ENCODE data around the gene LIF.
"Not testable (repeated sequence)": the region's sequence is repeated elsewhere in the genome, so short reads cannot be mapped to it uniquely, and the experiment has no call there.

The LIF gene

DNA sequence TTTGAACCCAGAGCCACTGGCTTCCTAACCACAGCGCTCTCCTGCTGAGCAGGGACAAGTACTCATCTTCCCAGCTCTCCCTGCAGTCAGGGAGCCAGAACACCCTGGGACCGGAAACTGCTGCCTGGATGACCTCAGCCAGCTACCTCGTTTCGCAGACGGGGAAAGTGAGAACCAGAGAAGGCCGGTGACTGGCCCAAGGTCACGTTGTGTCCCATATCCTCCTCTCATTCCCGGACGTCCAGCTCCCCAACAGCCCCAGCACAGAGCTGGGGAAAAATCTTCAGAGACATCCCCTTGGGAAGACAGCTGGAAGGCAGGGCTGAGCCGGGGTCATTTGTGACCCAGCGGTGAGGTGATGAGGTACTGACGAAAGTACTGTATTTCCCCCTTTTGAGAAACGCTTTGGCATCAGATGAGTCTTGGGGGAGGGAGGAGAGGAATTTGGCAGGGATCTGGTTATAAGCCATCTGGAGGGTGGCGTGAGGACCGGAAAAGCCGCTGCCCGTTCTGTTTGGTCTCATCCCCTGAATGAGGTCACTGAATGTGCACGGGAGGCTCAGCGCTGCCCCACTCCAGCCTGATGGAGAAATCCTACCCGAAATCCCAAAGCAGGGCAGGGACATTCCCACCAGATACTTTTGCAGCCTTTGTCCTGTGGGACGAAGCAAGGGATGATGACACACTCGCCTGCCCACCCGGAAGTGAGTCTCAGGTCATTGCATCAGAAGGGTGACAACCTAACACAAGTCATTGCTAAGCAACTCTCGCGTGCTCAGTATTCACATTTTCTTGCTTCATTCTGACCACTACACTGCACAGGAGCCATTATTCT is 41.1 kb downstream of the LIF start:
- DNase-seq: peak; percentile 97 to 98

DNA sequence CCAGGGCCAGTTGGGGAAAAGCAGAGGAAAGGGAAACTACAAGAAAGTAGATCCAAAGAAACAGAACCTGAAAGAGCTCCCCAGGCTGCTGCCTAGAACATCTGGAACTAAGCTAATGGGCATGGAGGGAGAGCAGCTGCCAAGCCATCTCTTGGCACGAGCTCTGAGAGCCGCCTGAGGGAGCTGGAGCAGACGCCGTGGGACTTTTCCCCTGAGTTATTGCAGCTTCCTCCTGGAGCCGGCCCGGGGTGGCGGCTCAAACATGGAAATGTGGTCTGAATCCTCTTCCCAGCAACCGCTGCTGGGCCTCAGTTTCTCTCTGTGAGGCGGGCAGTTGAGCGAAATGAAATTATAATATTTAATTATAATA is 41.8 kb downstream of the LIF start:
- peak; percentile 56 to 81 for DNase-seq

DNA sequence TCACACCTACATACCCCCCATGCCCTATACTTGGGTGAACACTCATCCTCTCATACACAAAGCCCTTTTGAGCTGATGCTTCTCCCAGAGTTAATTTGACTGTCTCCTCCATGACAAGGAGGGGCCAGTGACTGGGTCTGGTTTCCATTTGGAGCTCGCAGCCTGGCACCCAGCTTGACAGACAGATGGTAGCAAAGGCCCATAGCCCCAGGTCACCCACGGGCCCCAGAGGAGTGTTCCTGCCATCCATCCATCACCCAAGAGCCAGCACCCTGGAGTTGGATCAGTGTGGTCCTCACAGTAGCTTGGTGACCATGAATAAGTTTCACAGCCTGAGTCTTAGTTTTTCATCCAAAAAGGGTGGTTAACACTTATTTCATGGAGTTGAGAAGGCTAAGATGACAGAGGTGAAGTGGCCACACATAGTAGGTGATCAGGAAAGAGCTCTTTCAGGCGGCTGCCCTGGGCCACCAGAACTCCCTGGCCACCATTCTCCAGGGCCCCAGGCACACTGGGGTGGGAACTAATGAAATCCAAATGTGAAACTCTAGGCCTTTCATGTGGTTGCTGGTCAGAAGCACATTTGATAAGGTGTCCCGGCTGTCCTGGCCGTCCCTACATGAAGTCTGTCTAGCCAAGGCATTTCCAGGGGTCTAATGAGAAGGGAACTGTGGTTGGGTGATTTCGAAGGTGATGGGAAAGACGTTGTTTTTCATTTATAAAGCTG is 42.4 kb downstream of the LIF start:
- no peak for DNase-seq

DNA sequence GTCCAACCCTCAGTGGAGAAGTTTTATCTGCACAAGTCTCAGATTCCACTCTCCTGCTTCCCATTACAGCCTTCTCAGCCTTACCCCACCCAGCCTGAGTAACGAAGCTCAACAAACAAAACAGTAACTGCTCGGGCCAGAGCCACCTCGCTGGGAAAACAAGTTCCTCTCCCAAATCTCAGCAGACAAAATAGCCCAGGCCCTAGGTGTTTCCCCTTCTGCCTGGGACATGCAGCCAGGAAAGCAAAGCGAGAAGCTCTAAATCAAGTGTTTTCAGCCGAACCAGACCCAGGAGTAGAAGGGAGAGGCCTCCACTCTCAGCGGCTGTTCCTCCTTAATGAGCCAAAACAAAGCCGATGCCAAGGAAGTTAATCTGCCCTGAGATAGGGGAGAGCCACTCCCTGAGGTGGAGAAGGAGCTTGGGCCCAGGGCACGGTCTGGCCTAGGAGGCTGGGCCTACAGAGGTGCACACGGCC is 44.0 kb downstream of the LIF start:
- DNase-seq: no peak

DNA sequence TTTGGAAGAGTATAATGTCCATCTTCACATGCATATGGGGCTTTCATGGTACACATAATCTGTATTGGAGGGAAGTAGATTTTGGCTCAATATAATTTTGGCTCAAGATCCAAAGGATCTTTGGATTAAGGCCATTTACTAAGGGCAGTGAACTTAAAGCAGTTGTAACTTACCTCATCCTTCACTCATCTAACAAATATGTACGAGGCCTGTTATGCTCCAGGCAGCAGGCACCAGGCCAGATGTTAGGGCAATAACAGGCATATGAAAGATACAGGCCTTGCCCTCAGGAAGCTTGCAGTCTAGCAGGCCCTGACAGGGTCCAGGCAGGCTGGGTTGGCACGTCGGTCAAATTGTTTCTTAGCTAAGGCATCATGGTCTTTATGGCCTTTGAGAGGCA is 44.6 kb downstream of the LIF start:
- no peak for DNase-seq

DNA sequence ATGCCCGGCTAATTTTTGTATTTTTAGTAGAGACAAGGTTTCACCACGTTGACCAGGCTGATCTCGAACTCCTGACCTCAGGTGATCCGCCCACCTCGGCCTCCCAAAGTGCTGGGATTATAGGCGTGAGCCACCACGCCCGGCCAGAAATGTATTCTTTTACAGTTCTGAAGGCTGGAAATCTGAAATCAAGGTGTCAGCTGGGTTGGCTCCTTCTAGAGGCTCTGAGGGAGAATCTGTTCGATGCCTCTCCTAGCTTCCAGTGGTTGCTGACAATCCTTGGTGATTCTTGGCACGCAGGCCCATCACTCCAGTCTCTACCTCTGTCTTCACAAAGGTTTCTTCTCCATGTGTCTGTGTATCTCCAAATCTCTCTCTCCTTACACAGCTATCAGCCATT is 45.7 kb downstream of the LIF start:
- DNase-seq: not testable (repeated sequence)

DNA sequence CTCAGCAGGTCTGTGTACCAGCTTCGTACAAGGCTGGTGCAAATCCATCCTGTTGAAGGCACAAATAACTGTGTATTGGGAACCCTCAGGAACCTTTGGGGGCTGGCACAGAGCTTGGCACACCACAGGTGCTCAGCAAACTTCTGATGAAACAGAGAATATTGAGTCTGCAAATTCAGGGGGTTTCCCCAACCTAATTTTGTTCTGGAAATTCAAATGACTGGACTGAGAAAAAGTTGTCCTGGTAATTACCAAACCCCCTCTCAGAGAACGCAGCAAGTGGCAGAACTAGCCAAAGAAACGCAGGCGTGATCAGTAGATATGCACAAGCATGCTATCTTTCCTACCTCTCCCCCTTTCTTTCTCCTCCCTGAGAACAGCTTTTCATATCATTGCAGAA is 47.6 kb downstream of the LIF start:
- DNase-seq: no peak

DNA sequence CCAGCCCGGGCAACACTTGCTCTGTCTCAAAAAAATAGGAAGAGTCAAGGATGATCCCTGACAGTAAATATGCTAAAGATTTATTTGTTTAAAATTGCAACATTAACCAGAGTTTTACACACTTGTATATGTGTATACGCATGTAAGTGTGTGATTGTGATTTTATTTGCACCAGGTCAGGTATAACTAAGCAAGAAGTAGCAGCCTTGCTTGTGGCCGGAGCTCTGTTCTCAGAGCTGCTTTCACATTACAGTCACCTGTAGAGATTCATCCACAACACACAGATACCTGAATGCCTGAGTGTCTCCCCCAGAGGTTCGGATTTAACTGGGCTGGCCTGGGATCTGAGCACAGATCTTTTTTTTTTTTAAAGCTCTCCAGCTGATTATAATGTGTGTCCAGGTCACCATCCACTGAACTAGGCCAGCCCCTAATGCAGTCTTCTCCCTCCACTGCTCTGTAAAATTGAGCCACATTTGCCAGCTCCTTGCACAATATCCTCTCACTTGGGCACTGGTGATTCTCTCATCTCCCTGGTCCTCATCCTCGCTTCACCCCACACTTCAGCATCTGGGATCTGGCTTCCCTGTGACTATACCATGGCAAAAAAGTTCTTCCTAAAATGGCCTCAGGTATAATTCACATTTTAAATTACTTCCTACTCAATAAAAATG is 48.3 kb downstream of the LIF start:
- no peak for DNase-seq

DNA sequence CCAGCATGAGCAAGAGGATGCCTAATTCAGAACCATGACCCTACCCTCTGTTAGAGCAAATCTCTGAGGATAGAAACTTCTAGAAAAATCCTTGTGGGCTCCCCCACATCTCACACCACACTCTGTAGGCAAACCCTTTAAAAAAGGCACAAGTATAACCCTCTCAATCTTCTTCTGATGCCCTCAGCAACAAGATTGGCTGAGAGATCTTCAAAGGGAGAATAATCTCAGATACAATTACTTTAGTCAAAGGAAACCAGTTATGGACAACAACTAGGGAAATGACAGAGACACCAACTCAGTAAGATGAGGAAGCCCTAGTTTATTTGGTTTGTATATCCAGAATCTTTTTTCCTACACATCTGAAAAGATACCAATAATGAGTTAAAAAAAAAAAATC is 49.2 kb downstream of the LIF start:
- no peak for DNase-seq

DNA sequence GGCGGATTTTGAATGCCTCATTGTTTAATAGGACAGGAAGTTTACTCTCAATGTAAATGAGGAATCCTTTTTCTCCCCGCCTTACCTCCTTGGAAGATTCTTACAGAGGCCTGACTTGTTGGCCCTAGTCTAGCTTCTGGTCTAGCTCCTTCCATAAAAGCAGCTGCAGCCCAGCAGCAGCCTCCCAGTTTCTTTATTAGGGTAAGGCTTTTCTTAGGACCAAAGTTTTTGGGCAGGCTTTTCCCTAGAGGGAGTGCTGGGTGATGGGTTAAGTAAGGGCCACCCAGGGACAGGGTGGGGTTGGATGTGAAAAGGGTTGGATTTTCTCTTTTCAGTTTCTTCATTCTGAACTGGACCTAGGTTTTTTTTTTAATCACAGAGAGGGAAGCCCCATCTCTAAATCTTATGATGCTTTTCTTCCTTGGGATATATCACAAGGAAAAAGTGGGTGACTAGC is 49.7 kb downstream of the LIF start:
- no peak for DNase-seq

DNA sequence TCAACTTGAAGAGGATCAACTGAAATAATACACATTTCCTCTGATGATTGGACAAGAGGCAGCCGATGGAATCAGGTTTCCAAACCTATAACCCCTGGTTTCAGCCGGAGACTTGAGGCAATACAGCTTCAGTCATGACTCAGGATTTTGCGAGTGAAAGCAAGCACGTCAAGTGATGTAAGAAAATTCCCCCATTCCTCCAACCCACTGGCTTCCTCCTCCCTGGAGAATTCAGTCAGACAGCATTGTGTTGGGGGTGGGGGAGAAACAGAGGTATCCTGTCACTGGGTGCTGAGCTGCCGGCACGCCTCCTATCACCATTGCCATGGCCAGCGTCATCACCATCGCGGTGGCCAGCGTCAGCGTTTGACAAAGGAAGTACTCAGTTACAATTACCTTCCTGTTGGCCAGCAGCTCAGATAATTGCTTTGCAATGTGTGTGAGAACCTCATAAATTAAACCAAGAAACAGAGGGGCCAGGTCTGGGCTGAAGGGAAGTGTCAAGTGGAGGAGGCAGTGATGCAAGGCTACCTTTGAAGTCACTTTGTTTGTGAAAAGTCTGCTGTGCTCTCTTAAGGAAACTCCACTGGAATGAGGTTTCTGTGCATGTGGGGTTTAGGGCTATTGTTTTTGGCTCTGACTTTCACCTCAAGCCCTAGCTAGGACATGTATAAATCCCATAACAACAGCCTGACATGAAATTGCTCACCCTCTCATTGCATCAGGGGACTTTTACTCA is 50.2 kb downstream of the LIF start:
- peak; percentile 100 for DNase-seq

DNA sequence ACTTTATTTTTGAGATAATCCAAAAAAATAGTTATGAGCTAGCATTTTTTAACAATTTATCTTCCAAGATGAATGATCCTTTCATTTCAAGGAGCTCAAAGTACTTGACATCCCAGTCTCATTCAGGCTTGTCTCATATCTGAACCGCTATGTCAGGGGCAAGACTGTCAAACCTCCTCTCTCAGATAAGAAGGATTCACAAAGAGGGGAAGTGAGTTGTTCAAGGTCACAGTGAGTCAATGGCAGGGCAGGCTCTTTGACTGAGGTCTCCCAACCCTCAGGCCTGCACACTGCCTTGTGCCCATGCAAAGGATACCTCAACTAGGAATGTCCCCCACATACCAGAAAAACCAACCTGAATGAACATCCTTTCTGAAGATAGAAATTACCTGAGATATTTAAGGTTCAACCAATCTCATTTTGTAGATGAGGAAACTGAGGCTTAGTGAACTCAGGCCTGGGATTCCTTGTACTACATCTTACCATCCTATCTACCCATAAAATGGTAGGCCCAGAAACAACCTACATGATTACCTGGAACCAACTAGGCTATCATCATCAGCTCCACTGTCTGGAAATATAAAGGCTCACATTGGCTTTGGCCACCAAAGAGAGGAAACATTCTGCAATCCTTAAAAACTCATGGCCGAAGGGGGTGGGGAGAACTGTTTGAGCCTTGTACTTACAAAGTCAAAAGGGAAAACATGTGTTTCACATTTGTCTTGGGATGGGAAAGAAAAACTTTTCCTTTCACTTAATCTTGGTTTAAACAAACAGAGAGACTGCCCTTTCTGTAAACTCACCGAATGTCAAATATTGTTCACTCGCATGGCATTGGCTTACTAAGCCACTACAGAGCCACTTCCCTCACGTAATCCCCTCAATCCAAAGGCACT is 51.1 kb downstream of the LIF start:
- peak in 1 of 2 experiments; percentile 19 for DNase-seq

DNA sequence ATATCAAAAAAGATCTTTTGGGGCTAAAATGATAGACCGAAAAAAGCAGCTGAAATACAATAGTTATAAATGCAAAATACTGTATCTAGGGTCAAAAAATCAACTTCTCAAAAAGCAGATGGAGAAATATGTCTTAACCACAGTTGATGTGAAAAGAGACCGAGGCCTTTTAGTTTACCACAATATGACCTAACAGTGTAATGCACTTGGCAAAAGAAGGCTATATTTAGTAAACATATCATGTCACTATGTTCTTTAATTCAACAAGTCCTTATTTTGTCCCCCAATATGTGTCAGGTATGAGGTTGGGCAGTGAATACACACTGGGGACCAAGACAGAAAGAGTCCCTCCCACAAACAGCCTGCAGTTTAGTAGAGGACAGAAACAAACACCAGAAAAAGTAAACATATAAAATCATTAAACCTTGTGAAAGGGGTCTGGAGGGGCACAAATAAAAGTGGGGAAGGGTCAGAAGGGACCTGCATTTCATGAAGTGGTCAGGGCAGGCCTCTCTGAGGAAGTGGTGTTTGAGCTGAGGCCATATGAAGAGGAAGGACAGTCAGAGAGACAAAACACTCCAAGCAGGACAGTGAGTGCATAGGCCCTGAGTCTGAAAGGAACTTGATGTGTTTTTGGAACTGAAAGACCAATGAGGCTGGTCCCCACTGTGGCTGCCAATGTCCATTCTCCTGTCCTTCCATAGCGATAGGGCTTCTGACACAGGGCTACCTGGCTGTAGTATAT is 53.4 kb downstream of the LIF start:
- DNase-seq: no peak

DNA sequence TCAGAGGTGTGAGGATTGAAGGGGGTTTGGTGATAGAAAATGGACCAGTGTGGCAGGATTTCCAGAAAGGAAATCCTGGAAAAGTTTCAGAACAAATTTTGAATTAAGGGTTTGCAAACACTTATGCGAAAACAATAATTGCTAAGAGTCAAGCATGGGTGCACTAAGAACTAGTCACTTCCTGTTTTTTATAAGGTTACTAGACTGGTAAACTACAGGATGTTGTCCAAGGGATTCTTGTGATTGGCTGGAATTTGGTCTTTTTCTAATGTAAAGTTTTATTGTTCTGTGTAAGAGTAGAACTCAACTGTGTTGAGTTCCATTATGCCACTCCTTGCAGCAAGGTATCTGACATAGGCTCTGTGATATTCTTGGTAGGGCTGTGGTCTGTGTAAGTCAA is 54.1 kb downstream of the LIF start:
- DNase-seq: no peak

DNA sequence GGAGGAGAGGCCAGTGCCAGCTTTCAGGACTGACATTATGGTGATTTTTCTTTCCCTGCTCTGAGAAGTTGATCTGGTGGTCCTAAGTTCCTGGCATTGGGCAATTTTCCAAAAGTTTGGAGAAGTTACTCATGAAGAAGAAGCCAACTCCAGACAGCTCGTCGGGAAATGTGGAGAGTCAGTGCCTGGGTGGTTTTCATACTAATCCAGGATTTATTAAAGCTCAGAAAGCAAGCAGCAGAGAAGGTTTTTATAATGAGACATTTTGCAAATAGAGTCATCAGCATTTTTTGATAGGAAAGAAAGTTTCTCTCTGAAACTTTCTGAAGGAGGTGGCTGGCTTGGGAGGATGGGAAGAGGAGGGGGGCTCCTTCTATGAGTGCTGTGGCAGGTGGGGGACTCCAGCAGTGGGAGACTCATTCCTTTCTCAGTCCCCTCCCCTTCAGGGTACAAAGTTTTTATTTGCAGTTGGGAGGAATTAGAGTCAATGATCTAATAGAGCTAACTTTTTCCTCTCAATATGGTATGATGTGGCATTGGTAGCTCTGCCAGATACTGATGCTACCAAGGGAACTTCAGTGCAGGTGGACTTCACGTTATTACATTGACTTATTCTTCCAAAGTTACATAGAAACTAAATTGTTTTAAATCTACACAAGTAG is 55.4 kb downstream of the LIF start:
- DNase-seq: no peak

DNA sequence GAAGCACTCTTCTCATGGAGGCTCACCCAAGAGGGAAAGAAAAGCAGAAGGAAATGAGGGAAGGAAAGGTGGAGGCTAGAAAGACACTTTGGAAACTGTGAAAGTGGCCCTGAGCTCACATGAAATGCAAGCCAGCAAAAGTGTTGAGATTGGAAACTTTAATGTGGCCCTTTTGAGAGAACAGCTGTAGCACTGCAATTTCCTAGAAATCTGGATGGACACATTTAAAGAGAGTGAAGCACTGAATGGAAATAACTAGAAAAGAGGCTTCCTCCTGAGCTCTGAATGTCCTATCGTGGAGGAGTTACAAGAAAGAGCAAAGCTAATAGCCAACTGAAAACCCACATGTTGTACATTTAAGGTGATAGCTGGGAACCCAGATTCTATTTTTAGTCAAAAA is 56.0 kb downstream of the LIF start:
- no peak for DNase-seq

Data from SHP77 (cell line).